HG03354 (cell line): ENCODE results near the gene DDIT4.
"Not testable (repeated sequence)": the region's sequence is repeated elsewhere in the genome, so short reads cannot be mapped to it uniquely, and the experiment has no call there.

Source experiments
- ATAC-seq: cut with Tn5 transposase; IDR thresholded peaks from one replicate; pipeline ENCODE4 v1.9.1; 2021; ENCODE audit warnings: mild to moderate bottlenecking; ENCODE audit not compliant: unreplicated experiment, poor library complexity, severe bottlenecking

The DDIT4 gene, protein sequence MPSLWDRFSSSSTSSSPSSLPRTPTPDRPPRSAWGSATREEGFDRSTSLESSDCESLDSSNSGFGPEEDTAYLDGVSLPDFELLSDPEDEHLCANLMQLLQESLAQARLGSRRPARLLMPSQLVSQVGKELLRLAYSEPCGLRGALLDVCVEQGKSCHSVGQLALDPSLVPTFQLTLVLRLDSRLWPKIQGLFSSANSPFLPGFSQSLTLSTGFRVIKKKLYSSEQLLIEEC

DNA sequence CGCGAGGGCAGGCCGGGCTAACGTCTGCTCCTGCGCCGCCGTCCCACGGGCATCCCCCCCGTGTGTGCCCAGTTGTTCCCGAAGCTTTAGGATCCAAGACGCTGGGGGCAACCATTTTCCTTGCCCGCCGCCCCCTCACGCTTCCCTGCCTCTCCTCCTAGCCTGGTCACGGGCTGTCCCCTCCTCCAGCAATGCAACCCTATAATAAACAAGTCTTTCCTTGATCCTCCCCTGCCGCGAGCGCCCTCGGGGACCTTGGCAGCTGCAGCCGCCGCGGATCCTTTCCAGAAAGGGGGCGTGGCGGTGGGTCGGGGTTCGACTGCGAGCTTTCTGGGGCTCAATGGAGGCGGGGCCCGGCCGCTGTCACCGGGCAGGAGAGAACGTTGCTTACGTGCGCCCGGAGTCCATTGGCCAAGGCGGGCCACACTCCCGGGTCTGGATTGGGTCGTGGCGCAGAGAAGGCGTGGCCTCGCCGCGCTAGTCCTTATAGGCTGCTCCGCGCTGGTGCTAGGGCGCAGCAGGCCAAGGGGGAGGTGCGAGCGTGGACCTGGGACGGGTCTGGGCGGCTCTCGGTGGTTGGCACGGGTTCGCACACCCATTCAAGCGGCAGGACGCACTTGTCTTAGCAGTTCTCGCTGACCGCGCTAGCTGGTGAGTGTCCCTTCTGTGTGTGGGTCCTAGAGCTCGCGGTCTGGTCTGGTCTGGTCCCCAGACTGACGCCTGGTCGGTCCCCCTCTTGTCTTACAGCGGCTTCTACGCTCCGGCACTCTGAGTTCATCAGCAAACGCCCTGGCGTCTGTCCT is at the start of gene DDIT4:
Gene DDIT4, plus strand, starts transcription at position 515 of the 803 bp plus-strand sequence. CDS start 293 bp downstream, outside the sequence.
- ATAC-seq: peak; percentile 87

- not testable (repeated sequence) for ATAC-seq
Observed at GRCh38 chr10:72224191-72224590, 49.5 kb upstream of the DDIT4 start.

DNA sequence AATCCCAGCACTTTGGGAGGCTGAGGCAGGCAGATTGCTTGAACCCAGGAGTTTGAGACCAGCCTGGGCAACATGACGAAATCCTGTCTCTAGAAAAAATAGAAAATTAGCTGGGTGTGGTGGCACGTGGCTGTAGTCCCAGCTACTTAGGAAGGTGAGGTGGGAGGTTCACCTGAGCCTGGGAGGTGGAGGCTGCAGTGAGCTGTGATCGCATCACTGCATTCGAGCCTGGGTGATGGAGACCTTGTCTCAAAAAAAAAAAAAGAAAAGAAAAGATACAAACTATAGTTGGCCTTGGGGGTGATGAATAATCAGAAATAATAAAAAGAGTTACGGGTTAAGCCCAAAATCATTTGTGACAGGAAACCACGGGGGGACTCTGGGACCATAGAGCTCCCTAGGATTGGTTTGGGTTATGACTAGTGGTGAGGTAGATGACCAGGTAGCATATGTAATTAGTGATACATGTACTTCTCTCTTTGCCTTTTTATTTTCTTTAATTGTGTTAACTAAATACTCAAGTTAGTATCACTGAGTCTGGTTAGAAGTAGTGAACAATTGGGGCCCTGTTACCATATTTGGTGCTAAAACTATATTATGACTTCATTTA is 47.2 kb upstream of the DDIT4 start:
- no peak for ATAC-seq

DNA sequence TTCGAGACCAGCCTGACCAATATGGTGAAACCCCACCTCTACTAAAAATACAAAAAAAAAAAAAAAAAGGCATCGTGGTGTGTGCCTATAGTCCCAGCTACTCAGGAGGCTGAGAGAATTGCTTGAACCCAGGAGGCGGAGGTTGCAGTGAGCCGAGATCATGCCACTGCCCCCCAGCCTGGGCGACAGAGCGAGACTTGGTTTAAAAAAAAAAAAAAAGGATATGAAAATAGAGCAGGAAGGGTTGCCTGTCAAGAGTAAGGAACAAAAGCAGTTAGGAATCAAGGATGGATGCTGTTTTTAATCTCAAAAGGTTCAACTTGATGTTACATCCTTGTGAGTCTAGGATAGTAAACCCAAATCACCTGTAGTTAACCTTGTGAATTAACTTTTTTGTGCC is 45.9 kb upstream of the DDIT4 start:
- no peak for ATAC-seq

DNA sequence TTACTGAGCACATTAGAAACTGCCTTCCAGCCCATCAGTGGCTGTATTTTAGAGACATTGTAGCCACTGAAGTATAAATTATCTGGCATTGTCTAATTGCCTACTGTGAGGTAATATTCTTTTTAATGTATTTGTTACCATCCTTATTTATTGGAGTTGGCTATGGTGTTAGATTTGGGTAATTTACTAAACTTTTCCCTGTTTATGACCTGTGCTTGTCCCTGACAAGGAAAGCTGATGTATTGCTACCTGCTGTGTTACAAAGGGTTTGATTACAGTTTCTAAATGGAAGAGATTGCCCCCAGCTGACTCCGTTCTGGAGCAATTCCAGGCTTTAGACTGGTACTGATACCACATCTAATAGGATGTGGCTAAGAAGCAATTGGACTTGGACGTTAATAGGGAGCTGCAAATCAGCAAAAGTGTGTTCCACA is 45.4 kb upstream of the DDIT4 start:
- no peak for ATAC-seq

GRCh38 chr10:72229261-72230251 is 44.2 kb upstream of the DDIT4 start:
- no peak for ATAC-seq

- no peak for ATAC-seq
Observed at GRCh38 chr10:72233621-72234020, 40.1 kb upstream of the DDIT4 start.

GRCh38 chr10:72234560-72235095 is 39.1 kb upstream of the DDIT4 start:
- no peak for ATAC-seq

- ATAC-seq: no peak
Observed at GRCh38 chr10:72235544-72236279, 38.0 kb upstream of the DDIT4 start.

- ATAC-seq: no peak
Observed at GRCh38 chr10:72238392-72239175, 35.1 kb upstream of the DDIT4 start.

DNA sequence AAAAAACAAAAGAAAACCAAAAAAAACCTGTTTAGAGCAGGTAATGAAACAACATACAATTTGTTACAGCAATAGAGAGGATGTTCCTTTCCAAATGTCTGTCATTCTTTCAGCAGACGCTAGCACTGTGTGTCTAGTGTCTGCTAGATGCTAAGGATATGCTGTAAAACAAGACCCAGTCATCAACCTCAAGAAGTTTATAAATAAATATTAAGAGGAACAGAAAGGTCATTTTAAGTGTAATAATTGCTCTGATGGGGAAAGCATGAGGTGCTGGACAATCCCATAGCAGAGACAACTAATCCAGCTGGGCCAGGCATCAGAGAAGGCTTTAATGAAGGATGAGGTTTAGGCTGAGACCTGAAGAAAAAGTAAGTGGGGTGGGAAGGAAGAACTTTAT is 34.3 kb upstream of the DDIT4 start:
- no peak for ATAC-seq

- ATAC-seq: no peak
Observed at GRCh38 chr10:72240371-72240770, 33.4 kb upstream of the DDIT4 start.

DNA sequence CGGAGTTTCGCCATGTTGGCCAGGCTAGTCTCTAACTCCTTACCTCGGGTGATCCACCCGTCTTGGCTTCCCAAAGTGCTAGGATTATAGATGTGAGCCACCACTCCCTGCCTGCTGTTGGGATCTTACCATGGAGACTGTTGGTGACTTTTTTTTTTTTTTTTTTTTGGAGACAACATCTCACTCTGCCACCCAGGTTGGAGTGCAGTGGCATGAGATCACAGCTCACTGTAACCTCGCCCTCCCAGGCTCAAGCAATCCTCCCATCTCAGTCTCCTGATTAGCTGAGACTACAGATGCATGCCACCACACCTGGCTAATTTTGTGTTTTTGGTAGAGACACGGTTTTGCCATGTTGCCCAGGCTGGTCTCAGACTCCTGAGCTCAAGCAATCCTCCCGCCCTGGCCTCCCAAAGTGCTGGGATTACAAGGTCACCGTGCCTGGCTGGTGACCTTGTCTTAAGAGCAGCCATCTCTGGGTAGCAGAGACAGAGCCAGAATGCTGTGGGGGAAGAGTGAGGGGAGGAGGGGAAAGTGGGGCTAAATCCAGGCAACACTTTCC is 32.0 kb upstream of the DDIT4 start:
- ATAC-seq: no peak

DNA sequence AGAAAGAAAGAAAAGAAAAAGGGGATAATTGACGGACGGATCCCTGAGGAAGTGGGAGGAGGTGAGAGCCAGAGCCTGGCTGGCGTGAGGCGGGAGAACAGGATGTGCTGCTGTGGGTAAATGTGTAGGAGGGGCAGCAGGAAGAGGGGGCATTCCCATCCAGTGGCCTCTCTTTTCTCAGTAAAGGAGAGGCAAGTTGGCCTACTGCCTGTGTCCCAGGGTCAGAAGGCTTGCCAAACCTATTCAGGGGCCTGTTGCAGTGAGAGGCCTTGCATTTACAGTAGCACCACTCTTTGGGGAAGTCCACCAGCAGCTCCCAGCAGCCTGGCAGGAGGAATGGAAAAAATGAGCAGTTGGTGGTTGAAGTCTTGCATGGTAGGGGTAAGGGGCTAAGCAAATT is 31.0 kb upstream of the DDIT4 start:
- no peak for ATAC-seq

DNA sequence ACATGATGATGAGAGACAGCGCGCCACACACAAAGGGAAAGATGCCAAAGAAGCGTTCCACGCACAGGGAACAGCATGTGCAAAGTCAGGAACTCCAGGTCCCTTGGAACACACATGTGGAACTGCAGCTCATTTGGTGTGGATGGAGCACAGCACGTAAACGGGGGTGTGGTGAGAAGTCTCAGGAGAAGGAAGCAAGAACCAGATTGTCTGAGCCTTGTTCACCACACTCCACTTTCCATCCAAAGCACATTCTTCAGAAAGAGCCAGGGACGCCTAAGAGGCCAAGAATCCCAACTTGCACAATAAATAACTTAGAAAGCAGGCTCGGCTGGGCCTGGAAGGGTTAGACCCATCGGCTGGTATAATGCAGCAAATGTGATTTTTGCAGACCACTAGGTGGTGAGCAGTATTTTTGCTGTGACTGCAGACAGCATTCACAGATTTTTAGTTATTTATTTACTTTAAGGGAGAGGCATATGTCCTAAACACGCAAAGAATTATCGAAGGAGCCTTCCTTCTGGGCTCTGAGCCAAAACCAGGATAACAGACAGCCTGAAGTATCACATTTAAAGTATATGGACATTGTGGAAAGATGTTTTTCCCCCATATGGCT is 29.8 kb upstream of the DDIT4 start:
- no peak for ATAC-seq

GRCh38 chr10:72244573-72245038 is 29.1 kb upstream of the DDIT4 start:
- ATAC-seq: no peak

GRCh38 chr10:72245949-72246525 is 27.7 kb upstream of the DDIT4 start:
- ATAC-seq: no peak
